DMS79 (cell line): ENCODE results near the gene LPGAT1.
"Not testable (repeated sequence)": the region's sequence is repeated elsewhere in the genome, so short reads cannot be mapped to it uniquely, and the experiment has no call there.

ENCODE experiments used
- DNase-seq: peaks from one replicate; lab custom pipeline; 2025; lab: John Stamatoyannopoulos, UW

LPGAT1 gene, protein sequence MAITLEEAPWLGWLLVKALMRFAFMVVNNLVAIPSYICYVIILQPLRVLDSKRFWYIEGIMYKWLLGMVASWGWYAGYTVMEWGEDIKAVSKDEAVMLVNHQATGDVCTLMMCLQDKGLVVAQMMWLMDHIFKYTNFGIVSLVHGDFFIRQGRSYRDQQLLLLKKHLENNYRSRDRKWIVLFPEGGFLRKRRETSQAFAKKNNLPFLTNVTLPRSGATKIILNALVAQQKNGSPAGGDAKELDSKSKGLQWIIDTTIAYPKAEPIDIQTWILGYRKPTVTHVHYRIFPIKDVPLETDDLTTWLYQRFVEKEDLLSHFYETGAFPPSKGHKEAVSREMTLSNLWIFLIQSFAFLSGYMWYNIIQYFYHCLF

DNA sequence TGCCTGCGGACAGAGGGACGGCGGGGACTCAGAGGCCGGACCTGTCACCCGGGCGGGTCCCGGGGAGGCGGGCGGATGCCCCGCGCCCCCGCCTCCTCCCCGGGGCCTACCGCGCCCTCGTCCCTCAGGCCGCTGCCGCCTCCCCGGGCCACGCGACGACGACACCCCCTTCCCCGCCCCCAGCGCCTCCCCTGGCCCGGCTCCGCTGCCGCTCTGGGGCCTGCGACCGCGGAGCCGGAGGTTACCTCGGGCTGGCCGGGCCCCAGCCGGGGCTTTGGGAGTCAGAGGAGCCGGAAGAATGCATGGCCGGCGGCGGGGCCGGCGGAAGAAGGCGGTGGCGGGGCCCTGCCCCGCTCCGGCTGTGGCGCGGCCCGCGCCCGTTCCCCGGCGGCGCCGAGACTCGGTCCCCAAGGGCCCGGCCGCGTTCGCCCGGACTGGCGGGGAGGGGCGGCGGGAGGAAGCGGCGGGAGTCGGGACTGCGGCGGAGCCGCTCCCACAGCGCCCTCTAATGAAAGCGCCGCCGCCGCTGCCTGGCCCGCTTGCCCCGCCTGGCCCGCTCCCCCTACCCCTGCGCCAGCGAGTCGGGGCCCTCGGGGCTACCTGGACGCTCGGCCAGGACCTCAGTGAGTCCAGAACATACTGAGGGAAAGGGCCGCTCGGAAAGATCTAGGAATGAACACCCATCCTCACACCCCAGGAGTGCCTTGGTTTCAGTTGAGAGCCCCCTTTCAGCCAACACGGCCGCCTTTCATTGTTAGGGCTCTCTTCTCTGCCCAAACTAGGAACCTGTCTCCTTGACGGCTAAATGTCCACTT, at the start of gene LPGAT1:
LPGAT1 (minus strand) TSS at position 436 of the 815 bp plus-strand sequence. CDS start 1,467 bp downstream, outside the sequence.
- DNase-seq, result peak; percentile 63

DNA sequence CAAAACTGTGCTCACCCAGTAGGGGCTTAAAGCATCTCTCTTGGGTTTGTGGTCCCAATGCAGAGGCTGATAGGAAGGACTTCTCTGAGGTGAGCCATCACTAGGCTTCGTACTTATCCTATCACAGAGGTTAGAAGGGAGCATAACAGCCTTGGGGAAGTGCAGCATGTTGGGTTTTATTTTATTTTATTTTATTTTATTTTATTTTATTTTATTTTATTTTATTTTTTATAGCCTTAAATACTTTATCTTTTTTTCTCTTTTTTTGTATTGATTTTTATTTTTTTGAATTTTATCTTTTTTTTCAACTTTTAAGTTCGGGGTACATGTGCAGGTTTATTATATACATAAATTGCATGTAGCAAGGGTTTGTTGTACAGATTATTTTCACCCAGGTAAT, 48.9 kb upstream of the LPGAT1 start:
- no peak for DNase-seq

DNA sequence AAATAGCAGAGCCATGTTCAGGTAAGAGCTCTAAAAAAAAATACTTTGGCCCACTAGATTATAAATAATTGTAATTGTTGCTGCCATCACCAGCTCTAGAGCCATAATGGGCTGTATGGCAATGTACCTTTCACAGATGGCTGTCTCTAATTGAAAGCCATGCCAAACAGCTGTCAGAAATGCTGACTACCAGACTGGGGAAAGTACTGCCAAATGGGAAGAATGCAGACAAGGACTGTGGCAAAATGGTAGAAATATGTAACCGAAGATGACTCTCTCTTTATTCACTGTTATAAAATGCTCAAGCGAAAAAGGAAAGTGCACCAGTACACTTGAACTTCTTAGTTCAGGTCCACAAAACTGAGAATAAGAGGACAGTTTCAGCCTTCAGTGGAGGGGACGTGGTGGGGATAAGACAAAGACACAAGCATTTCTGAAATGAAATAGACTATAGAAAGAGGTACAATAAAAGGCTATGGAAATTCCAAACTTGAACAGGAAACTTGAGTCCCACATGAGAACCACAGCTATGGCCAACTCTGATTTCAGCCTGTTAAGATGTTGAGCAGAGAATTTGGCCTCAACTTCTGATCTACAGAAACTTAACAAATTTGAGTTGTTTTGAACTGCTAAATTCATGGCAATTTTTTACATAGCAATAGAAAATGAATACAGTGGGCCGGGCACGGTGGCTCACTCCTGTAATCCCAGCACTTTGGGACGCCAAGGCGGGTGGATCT, 46.5 kb upstream of the LPGAT1 start:
- DNase-seq, result no peak

DNA sequence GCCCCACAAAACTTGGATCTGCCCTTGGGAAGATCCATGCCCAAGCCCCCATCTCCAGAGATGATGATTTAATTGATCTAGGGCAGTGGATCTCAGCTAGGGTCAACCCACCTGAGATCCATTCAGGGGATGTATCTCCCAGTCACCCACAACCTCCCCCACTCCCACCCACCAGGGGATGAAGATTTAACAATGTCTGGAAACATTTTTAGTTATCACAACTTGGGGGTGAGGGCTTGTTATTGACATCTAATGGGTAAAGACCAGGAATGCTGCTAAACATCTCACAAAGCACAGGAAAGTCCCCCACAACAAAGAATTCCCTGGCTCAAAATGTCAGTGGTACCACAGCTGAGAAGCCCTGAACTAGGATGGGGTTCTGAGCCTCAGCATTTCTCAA, 45.0 kb upstream of the LPGAT1 start:
- DNase-seq, result no peak

DNA sequence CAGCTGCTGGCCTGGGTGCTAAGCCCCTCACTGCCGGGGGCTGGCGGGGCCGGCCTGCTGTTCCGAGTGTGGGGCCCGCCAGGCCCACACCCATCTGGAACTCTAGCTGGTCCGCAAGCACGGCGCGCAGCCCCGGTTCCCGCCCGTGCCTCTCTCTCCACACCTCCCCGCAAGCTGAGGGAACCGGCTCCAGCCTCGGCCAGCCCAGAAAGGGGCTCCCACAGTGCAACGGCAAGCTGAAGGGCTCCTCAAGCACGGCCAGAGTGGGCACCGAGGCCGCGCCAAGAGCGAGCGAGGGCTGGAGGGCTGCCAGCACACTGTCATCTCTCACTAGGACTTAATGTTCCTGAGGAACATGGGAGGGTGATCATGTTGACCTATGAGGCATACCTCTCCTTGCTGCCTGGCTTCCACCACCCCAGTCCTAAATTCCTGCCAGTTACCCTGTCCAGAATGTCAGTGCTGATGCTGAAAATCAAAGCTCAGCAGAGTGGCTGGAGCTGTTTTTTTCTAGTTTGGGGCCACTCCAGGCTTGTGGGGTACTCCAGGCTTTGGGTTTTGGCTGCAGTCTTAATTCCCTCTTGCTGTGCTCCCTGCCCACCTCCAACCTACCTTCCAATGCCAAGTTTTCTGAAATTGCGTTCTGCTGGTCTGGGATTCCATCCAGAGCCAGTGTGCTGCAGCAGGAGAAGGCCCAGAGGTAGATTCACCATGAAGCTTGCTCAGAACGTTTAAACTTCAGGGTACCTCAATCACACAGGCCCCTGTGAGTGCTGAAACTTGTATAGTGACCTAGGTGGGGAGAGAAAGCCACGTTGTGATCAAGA, 44.2 kb upstream of the LPGAT1 start:
- no peak for DNase-seq

DNA sequence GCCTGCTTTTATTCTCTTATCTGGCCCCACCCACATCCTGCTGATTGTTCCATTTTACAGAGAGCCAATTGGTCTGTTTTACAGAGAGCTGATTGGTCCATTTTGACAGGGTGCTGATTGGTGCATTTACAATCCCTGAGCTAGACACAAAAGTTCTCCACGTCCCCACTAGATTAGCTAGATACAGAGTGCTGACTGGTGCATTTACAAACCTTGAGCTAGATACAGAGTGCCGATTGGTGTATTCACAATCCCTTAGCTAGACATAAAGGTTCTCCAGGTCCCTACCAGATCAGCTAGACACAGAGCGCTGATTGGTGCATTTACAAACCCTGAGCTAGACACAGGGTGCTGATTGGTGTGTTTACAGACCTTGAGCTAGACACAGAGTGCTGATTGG, 43.2 kb upstream of the LPGAT1 start:
- not testable (repeated sequence) for DNase-seq

DNA sequence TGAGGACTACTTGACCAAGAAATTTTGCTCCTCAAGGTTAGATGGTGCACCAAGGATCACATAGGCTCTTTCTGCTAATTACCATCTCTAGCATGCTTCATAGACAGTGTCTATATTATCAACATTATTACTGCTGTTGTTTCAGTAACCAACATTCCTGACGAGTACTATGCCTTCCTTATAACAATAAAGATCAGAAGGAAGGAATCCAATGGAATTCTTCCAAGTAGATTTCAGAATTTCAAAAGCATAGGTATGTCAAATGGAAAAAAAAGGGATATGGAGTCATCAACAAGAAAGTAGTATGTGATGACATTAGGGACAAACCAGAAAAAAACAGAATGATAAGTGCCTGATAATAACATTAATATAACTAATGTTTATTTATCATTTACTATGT, 39.6 kb upstream of the LPGAT1 start:
- DNase-seq, result no peak

DNA sequence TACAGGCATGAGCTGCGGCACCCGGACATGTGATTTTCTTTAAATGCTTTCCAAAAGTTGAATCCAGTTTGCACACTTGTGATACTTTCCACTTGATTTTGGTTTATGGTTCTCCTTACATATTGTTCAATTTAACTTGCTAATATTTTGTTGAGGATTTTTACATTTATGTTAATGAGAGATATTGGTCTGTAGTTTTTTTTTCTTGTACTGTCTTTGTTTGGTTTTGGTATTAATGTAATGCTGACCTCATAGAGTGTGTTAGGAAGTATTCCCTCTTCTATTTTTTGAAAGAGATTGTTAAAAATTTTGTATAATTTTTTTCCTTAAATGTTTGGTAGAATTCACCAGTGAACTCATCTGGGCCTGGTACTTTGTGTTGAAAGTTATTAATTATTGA, 34.6 kb upstream of the LPGAT1 start:
- no peak for DNase-seq

DNA sequence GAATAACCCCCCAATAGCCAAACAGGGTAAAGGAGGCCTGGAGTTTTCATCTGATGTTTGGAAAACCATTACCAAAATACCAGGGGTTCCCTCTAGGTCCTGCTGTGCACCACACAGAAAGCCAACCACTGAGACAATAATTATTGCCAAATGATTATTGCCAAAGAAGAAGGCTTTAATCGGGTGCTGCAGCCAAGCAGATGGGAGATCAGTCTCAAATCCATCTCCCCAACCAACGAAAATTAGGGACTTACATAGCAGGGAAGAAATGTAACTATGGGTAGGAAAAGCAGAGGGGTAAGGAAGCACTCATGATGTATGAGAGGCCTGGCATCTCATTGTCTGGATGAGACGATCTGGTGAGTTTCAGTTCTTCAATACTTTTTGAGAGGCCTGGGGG, 28.8 kb upstream of the LPGAT1 start:
- no peak for DNase-seq

DNA sequence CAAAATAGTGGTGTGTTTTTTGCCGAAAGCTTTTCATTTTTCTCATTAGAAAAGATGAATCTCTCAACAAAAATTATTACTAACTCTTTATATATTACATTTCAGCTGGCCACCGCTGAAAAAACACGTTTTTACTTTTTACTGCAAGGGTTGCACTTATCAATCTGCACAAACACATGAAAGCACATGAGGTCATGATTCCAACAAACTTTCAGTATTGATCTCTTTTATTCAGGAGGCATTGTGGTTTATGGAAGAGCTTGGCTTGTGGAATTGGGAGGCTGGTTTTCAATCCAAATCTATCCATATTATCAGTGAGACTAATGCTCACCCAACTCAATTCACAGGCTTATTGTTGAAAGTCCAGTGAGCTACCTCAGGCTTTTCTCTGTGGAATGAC, 20.6 kb upstream of the LPGAT1 start:
- no peak for DNase-seq

DNA sequence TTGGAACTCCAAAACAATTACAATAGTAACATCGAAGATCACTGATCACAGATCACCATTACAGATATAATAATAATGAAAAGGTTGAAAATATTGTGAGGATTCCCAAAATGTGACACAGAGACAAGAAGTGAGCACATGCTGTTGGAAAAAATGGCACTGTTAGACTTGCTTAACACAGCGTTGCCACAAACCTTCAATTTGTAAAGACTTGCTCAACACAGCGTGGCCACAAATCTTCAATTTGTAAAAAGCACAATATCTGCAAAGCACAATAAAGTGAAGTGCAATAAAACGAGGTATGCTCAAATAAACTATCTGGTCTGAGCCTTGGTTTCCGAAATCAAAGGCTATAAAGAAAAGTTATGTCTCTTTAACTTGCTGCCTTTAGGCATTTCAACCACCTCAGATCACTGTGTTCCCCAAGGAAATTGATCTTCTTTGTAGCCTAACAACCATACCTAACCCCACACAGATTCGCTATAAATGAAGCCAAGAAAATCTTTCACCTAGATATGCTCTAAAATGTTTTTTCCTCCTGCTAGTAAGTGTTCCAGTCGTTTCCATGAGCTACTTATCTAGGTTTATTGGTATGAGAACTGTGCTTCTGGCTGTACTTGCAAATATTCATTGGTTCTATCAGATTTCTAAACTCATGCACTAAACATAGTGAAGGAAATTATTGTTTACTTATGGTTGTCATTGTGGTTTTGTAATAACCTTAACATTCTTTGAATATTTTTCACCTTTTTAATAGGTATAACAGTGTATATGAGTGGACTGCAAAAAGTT, 13.1 kb upstream of the LPGAT1 start:
- no peak for DNase-seq

DNA sequence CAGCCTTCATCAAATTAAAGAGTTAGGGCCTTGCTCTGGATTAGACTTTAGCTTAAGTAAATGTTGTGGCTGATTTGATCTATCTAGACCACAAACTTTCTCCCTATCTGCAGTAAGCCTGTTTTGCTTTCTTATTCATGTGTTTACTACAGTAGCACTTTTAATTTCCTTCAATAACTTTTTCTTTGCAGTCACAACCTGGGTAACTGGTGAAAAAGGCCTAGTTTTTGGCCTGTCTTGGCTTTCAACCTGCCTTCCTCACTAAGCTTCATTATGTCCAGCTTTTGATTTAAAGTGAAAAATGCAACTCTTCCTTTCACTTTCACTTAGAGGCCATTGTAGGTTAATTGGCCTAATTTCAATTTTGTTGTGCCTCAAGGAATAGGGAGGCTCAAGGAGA, 12.5 kb upstream of the LPGAT1 start:
- DNase-seq, result no peak

DNA sequence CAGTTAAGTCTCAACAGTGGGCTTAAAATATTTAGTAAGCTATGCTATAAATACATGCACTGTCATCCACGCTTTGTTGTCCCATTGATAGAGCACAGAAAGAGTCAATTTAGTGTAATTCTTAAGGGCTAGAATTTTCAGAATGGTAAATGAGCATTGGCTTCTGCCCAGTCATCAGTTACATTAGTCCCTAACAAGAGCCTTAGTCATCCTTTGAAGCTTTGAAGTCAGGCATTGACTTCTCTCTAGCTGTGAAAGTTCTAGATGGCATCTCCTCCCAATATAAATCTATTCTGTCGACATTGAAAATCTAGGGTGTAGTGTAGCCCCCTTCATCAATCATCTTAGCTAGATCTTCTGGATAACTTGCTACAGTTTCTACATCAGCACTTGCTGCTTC, 12.0 kb upstream of the LPGAT1 start:
- no peak for DNase-seq

DNA sequence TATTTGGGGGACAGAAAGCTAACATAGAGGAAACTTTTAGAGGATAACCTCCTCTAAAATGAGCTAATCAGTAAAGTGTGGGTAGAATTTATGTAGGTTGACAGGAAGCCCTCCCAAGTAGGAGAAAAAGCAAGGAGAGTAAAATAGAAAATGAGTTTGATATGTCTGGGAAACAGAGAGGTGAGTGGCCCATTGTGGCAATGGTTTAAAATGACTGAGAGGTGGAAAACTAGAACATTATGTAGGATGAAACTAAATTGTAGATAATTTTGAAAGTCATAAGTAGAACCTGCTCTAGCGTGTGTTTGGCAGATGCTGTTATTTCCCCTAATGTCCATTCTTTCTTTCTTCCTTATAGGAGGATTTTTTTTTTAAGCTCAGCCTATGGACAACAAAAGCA, 8.5 kb upstream of the LPGAT1 start:
- no peak for DNase-seq

DNA sequence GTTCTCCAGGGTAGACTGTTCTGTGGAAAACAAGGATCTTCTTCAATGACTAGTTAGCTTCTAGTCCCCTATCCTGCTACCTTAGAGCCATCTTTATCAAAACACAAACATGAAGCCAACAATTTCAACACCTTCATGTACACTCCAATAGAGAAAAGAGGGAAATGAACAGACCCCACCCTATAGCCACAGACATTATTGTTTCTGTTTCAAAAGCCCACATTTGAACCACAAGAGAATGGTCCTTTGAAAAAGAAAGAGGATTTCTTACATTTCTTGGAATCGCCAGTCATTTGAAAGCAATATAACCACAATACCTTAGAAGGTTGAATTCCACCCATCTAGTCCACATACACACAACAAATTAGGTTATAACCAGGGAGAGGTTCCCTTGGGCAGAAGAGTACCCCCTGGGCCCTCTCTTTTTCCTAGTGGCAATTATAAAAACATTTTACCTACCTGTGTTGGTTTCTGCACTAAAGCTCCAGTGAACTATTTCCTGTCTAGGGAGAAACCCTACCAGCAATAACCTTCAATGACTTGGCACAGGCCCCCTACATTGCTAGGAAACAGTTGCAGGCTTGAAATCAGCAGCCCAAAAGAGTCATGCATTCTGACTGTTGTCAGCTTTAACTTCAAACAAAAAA, 2.7 kb upstream of the LPGAT1 start:
- no peak for DNase-seq

DNA sequence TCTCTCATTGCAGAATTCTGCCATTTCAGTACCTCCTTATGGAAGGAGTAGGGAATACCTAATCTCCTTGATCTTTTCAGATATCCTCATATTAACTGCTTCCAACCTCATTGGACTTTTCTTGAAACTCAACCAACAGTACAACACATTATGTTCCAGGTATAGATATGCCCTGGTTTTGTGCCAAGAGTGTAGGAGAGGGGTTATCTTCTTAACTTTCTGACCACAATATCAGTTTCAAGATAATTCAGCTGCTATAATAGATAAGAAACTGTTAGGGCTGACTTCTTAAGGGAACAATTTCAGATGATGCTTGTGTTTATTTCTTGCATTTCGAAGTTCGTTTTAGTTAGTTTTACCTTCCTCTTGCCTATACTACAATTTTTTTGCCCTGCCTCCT, 2.1 kb upstream of the LPGAT1 start:
- no peak for DNase-seq

DNA sequence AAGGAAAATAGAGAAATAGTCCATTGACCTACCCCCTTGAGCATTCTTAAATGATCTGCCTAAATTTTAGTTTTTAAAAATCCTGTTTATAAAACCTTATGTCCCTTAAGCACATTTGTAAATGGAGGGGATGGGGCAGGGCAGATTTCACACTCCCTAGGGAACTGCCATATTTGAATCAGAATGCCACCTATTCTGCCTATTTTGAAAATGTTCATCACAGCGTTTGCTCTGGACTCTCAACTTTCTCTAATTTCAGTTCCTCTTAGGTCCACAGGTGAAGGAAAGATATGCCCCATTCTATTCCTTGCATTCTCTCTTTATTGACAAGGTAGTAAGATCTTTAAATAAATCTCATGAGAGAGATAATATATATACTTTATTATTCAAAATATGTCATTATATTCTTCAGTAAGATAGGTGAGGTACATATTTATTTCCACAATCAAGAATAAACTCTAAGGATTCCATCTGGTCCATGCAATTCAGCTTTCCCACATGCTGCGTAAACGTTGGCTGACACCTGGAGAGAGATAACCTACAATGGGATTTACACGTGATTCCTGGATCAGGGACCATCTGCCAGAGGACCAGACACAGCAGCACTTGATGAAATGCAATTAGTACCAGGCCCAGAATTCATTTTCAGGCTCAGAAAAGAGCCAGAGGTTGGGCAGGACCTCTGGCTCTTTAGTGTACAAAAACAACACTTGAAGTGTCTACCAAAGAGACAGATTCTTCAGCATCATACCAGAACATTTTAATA, 1.2 kb upstream of the LPGAT1 start:
- DNase-seq, result no peak

DNA sequence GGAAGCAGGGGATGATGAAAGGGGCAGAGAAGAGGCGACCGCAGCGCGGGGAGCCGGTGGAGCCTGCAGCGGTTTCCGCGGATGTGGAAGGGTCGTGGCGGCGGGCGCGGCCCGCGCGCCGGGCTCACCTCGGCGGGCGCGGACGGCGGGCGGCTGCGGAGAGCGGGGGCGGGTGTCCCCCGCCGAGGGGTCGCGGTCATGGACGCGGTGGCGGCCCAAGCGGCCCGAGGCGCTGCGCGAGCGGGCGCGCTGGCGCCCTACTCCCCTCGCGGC, 572 bp downstream of the LPGAT1 start:
- no peak for DNase-seq

DNA sequence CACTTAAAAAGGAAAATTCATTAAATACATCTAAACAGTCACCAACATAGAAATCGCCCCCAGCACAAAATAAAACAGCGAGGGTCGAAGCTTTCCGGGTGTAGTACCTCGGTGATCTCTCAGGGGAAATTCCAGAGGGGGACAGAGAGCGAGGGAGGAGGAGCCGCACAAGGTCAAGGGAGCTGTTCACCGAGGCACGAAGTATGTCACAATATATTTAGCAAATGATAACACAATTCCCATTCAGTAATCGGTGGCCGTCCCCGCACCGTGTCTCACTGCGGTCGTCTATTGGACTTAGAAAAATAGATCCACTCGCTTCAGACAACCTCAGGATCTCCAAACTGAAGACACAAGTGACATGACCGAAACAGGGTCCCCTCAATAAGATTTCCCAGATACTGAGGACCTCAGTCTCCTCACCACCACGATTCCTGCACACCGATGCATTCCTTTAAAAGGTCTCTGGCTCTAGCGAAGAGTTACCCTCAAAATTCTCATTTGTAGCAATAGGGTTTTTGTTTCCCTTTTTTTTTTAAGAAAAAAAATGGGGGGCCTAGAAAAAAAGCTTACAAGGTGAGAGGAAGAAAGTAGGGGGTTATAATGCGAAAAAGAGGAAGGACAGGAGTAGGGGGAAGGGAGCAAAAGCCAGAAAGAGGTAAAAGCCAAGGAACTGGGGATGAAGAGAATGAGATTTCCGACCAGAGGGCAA, 1.1 kb downstream of the LPGAT1 start:
- DNase-seq, result peak; percentile 2
